Stimulated activated CD4-positive, alpha-beta T cell treated with anti-CD3 and anti-CD28 coated beads, Interleukin-1b, Interleukin-23, amount 100 ng/mL, for 4 hours (primary cell): ENCODE measurements around the gene TOX2.
A peak's percentile ranks its signal among the peaks of the same experiment; 100 is the strongest.

Experiments
- DNase-seq, 2 donors: peaks; one replicate each; pipeline ENCODE4 v3.0.0-alpha.2; 2020; ENCODE audit warnings: low read depth in 2 of 2

TOX2 gene

DNA sequence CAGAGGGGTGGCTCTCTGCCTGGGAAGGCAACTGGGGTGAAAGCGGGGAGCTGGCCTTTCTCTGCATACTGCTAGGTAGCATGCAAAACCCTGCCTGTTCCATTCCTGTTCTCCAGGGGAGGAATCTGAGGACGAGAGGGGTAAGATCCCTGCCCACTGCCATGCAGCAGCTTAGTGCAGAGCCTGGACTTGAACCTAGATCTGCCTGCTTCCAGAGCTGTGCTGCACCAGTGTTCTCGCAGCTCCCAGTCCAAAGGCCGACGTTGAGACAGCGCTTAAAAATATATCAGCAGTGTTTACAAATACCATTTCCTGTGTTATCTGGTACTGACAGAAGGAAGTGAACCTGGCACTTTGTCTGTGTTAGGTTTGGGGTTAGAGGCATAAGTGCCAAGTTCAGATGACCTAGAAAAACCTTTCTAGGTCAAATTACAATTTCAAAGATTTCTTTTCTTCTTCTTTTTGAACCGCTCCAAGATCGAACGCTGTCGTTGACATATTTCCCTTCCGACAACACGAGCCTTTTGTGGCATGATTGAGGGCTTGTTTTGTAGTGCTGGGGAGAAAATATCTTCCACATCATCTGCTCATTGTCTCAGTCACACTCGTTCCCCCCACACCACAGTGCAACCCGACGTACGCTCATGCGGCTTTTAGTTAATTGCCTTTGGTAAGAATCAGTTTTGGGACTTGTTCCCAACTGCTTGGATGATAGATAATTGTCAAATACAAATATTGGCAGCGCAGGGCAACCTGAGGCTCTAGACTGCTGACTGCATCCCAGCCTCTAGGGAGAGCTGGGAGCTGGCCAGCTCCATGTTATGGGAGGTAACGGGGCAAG is 44.6 kb downstream of the TOX2 start:
- DNase-seq: no peak

DNA sequence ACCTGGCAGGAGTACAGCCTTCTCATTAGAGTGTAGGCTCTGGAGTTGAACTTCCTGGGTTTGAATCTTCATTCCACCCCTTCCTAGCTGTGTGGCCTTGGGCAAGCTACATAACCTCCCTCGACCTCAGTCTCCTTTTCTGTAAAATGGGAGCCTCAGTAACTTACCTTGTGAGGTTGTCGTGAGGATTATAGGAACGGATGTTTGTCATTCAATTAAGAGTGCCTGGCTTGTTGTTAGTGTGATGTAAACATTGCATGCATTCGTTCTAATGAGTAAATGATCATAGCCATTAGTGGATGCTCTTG is 45.2 kb downstream of the TOX2 start:
- DNase-seq: no peak

DNA sequence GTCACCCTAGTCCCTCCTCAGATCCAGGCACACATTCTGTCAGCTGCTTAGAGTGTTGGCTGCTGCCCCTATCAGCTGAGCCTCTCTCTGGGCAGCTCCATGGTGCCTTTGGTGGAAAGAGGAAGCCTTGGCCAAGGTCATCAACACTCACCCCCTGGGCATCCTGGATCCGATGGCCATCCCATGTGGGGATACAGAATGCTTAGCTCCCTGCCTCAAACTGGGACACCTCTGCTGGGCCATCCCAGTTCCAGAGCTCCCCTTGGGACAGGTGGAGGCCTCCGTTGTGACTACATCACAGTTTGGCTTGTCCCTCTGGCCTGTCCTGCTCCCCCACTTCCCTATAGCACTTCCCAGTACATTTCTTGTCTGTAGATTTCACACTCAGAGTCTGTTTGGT is 45.6 kb downstream of the TOX2 start:
- no peak for DNase-seq

DNA sequence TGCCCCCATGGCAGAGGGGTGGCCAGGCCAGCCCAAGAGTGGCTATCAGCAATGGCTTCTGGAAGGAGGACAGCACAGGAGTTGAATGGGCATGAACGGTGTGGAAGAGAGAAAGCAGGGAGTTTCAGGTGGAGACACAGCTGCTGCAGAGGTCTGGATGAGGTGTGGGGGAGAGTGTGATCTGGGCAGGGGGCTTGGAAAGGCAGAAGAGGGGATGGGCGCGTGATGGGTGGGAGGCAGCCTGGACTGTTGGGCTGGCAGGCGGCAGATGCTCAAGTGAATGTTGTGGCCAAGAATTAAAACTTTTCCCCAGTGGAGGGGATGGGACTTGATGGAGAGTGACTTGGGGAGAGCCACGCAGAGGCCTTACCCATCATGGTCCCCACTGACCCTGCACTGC is 46.5 kb downstream of the TOX2 start:
- no peak for DNase-seq

DNA sequence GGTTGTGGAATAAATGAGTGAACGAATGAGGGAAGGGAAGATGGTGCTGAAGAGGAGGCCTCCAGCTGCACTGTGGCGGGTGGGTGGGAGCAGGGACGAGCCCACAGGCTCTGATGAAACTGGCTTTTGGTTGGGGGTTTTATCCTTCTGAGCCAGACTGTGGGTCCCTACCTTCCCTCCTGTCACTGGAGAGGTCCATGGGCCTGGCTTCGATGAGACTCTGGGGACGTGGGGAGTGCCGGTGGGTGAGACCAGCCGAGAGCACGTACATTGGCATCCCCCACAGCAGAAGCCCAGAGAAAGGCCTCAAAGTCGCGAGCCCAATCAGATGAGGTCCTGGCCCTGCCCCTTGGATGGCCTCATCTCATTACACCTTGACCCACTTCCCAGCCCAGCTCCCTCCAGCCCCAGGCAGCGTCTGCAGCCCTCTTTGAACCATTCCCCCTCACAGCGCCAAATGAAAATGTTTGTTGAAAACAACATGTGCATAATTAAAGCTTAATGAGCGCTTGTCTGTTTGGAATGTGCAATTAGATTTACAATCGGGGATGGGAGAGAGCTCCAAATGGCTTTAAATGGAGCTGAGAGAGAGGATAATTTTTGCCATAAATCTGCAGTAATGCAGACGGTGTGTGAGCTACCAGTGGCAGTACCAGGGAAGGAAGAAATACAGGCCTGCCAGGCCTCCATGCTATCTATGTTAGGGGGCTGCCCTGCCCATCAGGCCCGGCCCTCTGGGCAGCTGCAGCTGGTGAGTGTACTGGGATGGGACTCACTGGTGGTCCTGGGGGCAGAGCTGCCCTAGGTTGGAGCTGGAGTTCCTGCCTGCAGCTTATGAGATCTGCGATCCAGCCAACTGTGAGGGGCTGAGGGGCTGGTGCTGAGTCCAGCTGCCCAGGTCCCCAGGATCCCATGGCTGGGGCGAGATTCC is 47.2 kb downstream of the TOX2 start:
- DNase-seq: no peak

DNA sequence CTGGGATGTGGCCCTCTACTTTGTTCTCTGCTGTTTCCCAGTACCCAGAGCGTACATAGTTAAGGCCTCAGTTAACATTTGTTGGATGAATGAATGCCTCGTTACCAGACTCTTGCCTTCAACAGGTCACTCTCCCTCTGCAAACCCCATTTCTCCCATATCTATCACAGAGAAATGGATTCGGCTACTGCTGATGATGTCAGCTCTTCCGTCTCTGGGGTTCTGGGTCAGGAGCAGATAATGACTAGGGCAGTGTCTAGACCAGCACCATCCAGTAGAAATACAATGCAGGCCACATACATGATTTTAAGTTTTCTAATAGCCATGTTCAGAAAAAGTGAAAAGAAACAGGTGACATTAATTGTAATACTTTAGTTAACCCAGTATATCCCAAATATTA is 47.9 kb downstream of the TOX2 start:
- no peak for DNase-seq

DNA sequence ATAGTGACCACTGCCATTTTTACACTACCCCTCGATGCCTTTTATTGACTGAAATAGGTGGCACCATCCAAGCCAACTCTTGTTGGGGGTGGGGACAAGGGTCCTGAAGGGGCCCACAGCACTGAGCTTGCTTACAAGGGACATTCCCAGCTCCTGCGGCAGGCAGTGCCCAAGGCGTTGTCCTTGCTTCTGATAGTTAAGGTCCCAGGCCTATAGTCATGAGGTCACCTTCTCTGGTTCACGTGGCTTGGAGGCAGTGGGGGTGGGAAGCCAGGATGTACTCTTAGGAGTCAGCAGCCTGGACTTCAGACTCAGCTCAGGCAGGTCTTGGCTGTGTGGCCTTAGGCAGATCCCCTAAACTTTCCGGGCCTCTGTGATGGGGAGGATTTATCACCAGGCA is 48.6 kb downstream of the TOX2 start:
- DNase-seq: no peak

DNA sequence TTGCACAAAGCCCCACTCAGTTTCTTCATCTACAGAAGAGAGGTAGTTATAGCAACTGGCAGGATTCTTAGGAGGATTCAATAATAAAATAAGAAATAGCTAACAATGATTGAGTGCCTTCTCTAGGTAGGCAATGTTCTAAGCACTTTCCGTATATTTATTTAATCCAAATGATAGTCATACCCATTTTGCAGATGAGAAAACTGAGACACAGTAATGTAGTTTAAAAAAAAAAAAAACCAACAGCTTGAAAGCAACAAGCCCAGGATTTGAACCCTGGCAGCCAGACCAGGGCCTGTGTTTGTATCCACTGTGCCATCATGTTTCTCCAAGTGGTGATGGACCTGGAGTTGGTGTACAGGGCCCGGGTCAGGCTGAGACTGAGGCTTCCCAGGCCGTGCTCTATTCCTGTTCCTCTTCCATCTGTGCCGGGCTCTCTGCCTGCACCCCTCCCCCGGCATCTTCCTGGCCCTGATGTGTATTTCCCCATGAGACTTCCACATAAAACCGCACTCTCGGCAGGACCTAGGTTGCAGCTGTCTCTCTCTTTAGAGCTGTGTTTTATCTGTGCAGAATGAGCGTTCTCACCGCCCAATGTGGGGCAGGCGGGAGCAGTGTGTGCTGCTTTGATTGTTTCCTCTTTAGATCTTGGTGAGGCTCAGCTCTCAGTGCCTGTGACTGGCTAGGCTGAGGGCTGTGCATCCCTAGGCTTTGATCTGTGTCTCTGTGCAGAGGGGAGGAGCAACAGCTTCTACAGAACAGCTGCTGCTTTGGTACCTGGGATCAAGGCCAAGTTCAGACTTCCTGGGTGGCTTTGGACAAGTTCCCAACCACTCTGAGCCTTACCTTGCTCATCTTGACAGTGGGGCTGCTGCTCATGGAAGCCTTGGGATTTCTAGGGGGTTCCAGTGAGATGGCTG is 49.5 kb downstream of the TOX2 start:
- DNase-seq: peak in 1 of 2 donors; percentile 31

DNA sequence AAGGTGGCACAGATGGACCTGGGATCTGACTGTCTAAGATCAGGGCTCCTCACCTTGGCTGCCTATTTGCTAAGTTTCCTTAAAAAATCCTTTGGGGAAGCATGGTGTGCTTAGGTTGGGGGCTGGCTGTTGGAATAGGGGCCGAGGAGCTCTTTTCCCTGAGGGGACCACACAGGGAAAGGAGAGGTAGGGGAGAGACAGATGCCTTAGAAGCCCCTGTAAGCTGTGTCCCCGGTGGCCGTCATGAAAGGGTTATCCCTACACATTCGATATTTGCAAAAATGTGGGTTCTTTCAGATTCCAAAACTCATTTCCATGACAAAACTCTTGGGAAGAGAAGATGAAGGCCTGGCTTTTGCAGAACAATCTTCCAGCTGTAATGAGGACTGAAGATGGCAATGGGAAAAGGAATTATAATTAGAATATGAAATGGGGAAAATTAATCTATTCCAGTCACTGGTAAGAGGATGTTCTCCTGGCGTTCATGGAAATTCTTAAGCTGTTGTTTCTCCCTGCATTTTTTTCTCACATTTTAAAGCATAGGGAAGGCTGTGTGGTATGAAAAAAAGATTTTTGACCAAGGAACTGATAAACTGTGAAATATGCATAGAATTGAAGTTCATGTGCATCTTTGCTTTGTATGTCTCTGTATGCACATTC is 53.8 kb downstream of the TOX2 start:
- DNase-seq: no peak

DNA sequence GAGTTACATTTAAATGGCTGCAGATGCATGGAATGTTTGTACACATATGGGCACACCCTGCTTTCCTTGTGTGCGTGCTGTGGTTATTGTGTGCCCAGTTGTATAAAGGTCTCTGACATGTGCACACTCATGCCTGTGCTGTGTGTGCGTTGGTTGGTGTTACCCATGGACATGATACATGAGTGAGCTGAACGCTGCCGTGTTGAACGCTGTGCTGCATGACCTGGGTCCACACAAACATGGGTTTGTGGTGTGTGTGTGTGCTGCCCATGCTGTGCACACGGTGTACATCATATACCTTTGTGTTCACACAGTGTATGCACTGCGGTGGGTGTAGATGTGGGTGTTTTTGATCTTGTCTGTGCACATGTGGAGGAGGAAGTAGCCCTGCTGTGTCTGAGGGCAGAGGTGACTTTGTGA is 54.4 kb downstream of the TOX2 start:
- no peak for DNase-seq

DNA sequence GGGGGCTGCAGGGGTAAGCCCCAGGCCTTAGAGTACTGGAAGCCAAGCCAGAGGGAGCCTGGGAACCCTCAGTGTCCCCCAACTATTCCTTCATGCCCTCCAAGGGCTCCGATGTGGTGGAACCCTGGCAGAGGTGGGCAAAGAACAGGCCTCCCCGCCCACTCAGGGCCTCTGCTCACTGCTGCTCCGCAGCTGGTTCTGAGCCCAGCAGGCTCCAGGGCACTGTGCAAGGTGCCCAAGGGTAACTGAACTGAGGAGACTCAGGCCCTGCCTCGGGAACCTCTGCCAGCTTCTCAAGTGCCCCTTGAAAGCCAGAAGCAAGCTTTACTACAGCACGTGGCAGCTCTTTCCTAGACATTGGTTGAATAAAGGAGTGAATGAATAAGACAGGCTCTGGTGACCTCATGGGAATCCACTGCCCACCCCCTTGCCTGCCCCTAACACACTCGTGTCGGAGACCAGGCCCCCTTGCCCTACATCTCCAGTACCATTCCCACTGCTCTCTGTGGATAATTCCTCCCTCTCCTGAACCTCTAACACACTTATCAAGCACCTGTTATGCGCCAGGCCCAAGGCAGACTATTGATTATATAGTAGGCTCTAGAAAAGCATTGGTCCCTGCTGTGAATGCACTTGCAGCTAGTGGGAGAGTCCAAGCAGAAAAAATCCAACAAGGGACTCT is 55.0 kb downstream of the TOX2 start:
- DNase-seq: no peak

DNA sequence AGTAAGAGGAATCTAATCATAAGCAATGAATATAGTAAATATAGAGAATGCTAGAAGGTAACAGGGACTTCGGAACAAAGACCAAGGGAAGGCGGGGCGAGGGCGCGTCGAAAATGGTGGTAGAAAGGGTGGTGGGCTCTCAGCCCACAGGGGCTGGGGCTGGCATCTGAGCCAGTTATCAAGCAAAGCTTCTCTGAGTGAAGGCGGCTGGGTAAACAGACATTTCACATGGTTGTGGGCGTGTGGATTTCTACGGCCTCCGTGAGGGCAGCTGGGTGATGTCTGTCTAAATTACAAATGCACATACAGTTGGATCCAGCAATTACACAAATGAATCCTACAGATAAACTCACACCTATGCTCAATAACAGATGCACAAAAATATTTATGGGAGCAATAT is 56.6 kb downstream of the TOX2 start:
- no peak for DNase-seq

DNA sequence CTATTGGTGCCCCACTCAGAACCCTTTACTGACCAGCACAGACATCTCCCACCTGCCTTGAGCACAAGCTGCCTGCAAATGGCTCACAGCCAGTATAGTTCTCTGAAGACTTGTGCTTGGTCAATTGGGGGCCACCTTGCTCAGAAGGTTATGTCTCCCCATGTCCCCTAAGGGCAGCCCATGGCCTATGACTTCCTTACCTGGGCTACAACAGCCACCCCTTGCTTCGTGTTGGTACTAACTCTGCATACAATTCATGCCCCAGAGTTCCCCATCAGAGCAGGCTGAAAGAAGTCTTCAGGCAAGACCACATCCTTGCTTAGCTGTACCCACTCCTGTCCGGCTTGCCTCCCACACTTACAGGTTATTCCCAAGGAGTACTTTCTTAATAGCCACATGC is 57.4 kb downstream of the TOX2 start:
- DNase-seq: no peak

DNA sequence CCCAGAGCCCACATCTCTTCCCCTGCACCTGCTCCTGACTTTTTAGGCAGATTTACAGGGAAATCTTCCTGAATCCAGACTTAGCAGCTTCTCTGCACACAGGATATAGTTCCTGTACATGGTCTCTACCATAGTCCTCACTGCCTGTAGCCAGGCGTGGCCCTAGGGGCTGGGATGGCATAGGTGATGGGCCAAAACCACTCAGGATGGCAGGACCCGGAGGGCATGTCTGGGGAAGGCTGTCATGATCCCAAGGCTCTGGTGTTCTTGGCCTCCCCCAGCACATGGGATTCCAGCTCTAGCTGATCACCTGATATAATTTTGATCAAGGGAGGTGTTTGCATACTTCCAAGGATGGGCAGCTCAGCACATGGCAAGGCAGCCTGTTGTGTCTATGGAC is 58.0 kb downstream of the TOX2 start:
- no peak for DNase-seq

DNA sequence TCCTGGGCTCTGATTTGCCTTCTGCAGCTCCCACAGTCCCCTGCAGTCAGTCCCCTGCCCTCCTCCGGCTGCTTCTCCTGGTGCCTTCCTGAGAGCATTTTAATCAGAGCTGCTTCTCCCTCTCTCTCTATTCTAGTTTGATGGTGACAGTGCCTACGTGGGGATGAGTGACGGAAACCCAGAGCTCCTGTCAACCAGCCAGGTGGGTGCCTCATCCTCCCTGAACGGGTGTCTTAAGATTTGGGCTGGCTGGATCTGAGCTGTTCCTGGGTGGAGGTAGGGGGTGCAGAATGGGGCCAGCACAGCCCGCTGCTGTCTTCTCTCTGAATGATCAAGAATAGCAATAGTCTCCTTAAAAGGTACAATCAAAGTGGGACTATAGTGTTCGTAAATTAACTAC is 58.6 kb downstream of the TOX2 start:
- DNase-seq: no peak

DNA sequence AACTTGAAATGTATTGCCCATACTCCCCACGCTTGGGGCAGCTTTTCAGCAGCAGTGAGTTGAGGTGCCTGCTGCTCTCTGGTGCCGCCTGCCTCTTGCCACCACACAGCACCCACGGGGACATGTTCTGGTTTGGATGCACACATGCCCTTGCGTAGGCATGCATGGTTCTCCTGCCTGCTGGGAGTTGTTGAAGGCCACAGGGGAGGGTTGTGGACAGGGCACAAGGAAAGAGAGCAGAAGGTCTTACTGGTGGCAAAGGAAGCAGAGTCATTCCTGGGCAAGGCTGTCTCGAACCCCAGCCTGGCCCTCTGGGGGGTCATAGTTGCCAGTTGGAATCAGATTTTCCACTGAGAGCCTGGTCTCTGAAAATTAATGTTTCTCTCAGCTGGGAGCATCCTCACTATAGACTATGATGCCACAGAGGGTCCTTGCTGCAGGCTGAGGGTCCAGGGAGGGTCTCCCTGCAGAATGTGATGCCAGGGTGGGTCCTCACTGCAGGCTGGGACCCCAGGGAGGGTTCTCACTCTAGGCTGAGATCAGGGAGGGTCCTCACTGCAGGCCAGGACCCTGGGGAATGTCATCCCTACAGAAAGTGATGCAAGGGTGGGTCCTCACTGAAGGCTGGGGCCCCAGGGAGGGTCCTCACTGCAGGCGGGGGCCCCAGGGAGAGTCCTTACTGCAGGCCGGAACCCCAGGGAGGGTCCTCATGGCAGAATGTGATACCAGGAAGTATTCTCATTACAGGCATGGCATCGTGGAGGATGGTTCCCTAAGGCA is 59.2 kb downstream of the TOX2 start:
- no peak for DNase-seq

DNA sequence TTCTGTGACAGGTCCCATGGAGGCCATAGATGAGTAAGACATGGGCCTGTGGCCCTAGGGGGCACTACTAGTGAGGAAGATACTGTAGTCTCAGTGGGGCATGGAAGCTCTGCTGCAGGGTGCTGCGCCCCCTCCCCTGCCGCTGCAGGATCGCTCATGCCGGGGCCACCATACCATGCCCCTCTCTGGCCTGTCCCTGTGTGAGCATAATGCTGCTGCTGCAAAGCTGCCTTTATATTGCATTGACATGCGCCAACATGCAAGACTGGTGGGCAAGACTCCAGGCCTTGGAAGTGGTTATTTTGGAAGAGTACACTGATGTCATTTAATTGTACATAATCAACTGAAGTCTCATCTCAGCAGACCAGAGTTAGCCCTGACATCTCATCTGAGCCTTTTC is 60.0 kb downstream of the TOX2 start:
- no peak for DNase-seq

DNA sequence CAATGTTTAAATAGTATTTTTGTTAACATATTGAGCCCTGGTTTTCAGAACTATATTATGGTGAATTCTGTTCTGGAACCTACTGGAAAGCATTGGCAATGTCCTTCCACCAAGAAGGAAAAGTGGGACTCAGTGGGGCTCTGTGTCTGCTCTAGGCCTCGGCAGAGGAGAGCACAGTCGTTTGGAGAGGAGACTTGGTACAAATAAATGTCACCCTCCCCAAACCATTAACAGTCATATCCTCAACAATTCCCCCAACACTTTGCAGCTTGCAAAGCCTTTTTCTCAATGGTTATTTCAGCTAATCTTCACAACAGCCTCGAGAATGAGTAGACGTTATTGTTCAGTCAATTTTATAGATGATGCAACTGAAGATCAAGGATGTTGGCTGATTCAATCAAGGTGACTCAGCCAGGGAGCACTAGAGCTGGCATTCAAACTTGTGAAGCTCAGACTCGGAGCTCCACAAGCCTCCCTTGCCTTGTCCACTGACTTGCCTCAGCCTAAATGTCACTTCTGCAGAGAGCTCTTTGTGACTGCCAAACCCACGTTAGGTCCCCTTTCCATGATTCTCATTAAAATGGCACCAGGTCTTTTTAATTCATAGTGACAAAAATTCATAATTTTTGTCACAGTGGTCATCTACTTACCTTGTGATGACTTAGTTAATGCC is 60.6 kb downstream of the TOX2 start:
- DNase-seq: no peak

DNA sequence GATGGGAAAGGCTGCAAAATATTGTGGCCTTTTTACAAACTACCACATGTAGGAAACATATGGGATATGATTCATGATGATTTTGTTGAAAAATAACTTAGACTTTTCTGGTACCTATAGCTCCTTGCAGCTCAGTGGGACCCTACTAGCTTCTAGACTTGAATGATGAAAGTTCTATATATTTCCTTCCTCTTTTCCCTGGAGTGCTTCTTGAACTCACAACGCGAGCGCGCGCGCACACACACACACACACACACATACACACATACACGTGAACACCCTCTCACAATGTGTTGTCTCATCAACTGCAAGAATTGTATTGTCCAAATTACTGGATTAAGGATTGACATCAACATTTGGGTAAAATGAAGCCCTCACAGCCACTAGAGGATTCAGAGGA is 61.9 kb downstream of the TOX2 start:
- no peak for DNase-seq

DNA sequence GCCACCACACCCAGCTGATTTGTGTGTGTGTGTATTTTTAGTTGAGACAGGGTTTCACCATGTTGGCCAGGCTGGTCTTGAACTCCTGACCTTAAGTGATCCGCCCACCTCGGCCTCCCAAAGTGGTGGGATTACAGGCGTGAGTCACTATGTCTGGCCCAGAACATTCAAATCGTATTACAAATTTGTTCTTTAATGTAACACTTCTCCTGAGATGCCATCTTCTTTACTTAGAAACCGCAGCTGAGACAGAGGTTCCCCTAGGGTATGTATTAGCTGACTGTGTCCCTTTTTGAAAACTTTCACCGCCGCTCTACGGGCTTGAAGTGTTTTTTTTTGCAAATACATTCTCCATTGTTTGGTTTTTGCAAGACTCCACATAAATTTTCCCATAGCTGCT is 62.6 kb downstream of the TOX2 start:
- no peak for DNase-seq
